Colonic mucosa (tissue), 4 donors: ENCODE results near the gene EVI5L. TPM values are rescaled to one million over a fixed set of nuclear protein-coding genes. Genes with fewer than 3 reads are reported as not detected.

Source experiments
- DNase-seq: peaks from one replicate; pipeline ENCODE4 v3.0.0-alpha.2; 2020
- H3K27ac ChIP-seq: fragments of 200-600 bp; one replicate; pipeline ENCODE4 v1.8.0; 2021
- H3K27me3 ChIP-seq: fragments of 200-600 bp; one replicate; pipeline ENCODE4 v1.8.0; 2021
- H3K36me3 ChIP-seq: fragments of 200-600 bp; one replicate; pipeline ENCODE4 v1.8.0; 2021
- H3K4me1 ChIP-seq: fragments of 200-600 bp; one replicate; pipeline ENCODE4 v1.8.0; 2021; ENCODE audit warnings: mild to moderate bottlenecking
- H3K4me3 ChIP-seq: fragments of 200-600 bp; one replicate; pipeline ENCODE4 v1.8.0; 2021
- H3K9ac ChIP-seq, 2 donors: one replicate each; pipeline ENCODE4 v1.7.0; 2013; ENCODE audit warnings: control low read depth in 2 of 2, low read depth in 2 of 2, low read length in 2 of 2
- H3K9me3 ChIP-seq: fragments of 200-600 bp; one replicate; pipeline ENCODE4 v1.8.0; 2021
- CTCF ChIP-seq: fragments of 200-600 bp; IDR thresholded peaks from one replicate; pipeline ENCODE4 v1.8.0; 2022; ENCODE audit warnings: antibody characterized with exemption, mild to moderate bottlenecking
- intact Hi-C: fragments of 100-400 bp; cut with DNase I; formaldehyde crosslinking; loops from one replicate; pipeline ENCODE4 v1.14.1; 2022
- total RNA-seq, 2 donors: library from RNA; stranded (reverse); fragmentation: NEBNext Ultra II Directional in 1 of 2; extraction: Animal tissue kit (Norgen Biotek cat#: 25700) in 1 of 2; gene quantifications; one replicate each; pipeline ENCODE4 v1.2.1, GENCODE V29; 2021
- donor health status: healthy.
- donor health status: DM: no; HTN: no; CAD: no.
- donor health status: DM: no; HTN: no; CAD: no.

Gene EVI5L
- total RNA-seq, 2 donors from 2014 or later: 10.6 to 12.0 TPM

- intact Hi-C loops: no loop called here
- no peaks in the 10 kb centered on the region for H3K27me3 ChIP-seq
- H3K27ac ChIP-seq: no peak overlapping the region
- no peak overlapping the region for H3K9ac ChIP-seq
- no peak overlapping the region for H3K4me3 ChIP-seq
- no peaks in the 10 kb centered on the region for H3K36me3 ChIP-seq
- no peak for DNase-seq
- no peaks in the 10 kb centered on the region for H3K9me3 ChIP-seq
- H3K4me1 ChIP-seq: no peaks in the 10 kb centered on the region
- no peak for TF ChIP-seq CTCF
Observed at GRCh38 chr19:7817801-7818200, 12.2 kb upstream of the EVI5L start.

DNA sequence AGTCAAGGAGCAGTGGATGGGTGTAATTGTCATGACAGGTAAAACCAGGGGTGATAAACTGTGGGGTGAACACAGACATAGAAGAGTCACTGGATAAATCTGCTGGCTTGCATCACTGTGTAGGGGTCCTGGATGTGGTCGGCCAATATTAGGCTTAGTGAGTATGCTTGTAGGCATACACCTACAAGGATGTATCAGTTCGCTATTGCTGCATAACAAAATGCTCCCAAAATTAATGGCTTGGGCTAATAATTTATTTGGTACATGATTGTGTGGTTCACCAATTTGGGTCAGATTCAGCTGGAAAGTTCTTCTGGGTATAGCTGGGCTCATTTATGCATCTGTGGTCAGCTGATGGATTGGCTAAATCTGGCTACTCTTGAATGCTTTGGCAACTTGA is 11.2 kb upstream of the EVI5L start:
- no peak overlapping the region for H3K4me3 ChIP-seq
- H3K9me3 ChIP-seq: no peaks in the 10 kb centered on the region
- no peak overlapping the region for H3K27ac ChIP-seq
- DNase-seq: no peak
- no peaks in the 10 kb centered on the region for H3K27me3 ChIP-seq
- no peak overlapping the region for H3K9ac ChIP-seq
- TF ChIP-seq CTCF: no peak
- H3K36me3 ChIP-seq: no peaks in the 10 kb centered on the region
- no peaks in the 10 kb centered on the region for H3K4me1 ChIP-seq
- intact Hi-C loops: no loop called here

DNA sequence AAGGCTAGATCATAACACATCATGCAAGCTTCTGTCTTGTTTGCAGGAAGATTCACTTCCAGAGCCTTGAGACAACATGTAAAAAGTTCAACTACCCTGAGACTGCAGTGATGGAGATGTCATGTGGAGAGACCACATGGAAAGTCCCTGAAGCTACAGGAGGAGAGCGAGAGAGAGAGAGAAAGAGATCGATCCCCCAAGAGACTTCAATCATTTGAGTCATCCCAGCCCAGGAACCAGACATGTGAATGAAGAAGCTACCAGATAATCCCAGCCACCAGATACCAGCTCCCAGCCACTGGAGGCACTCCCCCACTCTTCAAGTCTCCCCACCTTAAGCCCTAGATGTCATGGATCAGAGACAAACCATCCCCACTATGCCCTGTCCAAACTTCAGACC is 10.7 kb upstream of the EVI5L start:
- Histone ChIP-seq H3K9me3 (no peaks in the 10 kb centered on the region), H3K4me1 (no peaks in the 10 kb centered on the region), H3K9ac (no peak overlapping the region), H3K27me3 (no peaks in the 10 kb centered on the region), H3K4me3 (no peak overlapping the region), H3K36me3 (no peaks in the 10 kb centered on the region), H3K27ac (no peak overlapping the region)
- intact Hi-C loops: no loop called here
- no peak for DNase-seq
- TF ChIP-seq CTCF: no peak

GRCh38 chr19:7820588-7820987 is 9.4 kb upstream of the EVI5L start:
- H3K36me3 ChIP-seq: no peaks in the 10 kb centered on the region
- no peak overlapping the region for H3K9ac ChIP-seq
- H3K4me3 ChIP-seq: no peak overlapping the region
- no peak for DNase-seq
- H3K9me3 ChIP-seq: no peaks in the 10 kb centered on the region
- no peak for TF ChIP-seq CTCF
- H3K27me3 ChIP-seq: no peaks in the 10 kb centered on the region
- intact Hi-C loops: no loop called here
- no peaks in the 10 kb centered on the region for H3K4me1 ChIP-seq
- no peak overlapping the region for H3K27ac ChIP-seq

- Histone ChIP-seq H3K36me3 (no peaks in the 10 kb centered on the region), H3K9ac (no peak overlapping the region), H3K4me1 (no peaks in the 10 kb centered on the region), H3K27ac (no peak overlapping the region), H3K4me3 (no peak overlapping the region), H3K9me3 (no peaks in the 10 kb centered on the region), H3K27me3 (no peaks in the 10 kb centered on the region)
- intact Hi-C loops: no loop called here
- no peak for DNase-seq
- no peak for TF ChIP-seq CTCF
Observed at GRCh38 chr19:7822910-7823515, 7.0 kb upstream of the EVI5L start.
